SK-N-SH (cell line): ENCODE measurements around the gene ATP2B2. TPM values are rescaled to one million over a fixed set of nuclear protein-coding genes. Genes with fewer than 3 reads are reported as not detected.

Experiments used
- CTCF ChIA-PET: fragments of 300-600, 350-600 bp; formaldehyde crosslinking; extraction: SDS; loops from one replicate; lab custom pipeline; 2021; lab: Yijun Ruan, JAX
- POLR2A ChIA-PET: fragments of 350-600 bp; sonication (Branson Sonifier 250); formaldehyde crosslinking; extraction: SDS; loops from one replicate; lab custom pipeline; 2020; ENCODE audit warnings: antibody characterized with exemption, inconsistent platforms; lab: Yijun Ruan, JAX
- DNase-seq: peaks from one replicate; pipeline ENCODE4 v3.0.0; 2012
- H2AFZ ChIP-seq: fragments of 200-600 bp; sonication (generic); 2 replicates; pipeline ENCODE4 v1.8.1; 2016; ENCODE audit warnings: antibody characterized with exemption, mild to moderate bottlenecking, low read depth
- H3F3A ChIP-seq: fragments of 200-600 bp; sonication (generic); replicated peaks from 2 replicates; pipeline ENCODE3; 2016; ENCODE audit warnings: antibody characterized with exemption, mild to moderate bottlenecking; ENCODE audit not compliant: insufficient read depth
- H3K27ac ChIP-seq, 2 experiments: fragments of 200-500 bp in 1 of 2; fragments of 200-600 bp in 1 of 2; sonication (Bioruptor generic) in 1 of 2; sonication (generic), shearing (Covaris generic) in 1 of 2; 2 replicates each; pipeline versions ENCODE4 v1.5.1 to v1.6.1; 2014 to 2016; ENCODE audit warnings: low read depth in 2 of 2, inconsistent platforms in 1 of 2, low read length in 1 of 2, mild to moderate bottlenecking in 1 of 2, mixed read lengths in 1 of 2
- H3K27me3 ChIP-seq: fragments of 200-600 bp; sonication (generic), shearing (Covaris generic); 2 replicates; pipeline ENCODE4 v1.6.1; 2016; ENCODE audit warnings: mixed run types; ENCODE audit not compliant: insufficient read depth
- H3K36me3 ChIP-seq, 2 experiments: fragments of 200-500 bp in 1 of 2; fragments of 200-600 bp in 1 of 2; sonication (Bioruptor generic) in 1 of 2; sonication (generic) in 1 of 2; replicated peaks in 1 of 2; 2 replicates each; pipeline versions ENCODE3 to v1.5.1; 2014 to 2016; ENCODE audit warnings: low read length in 1 of 2, mild to moderate bottlenecking in 1 of 2; ENCODE audit not compliant: insufficient read depth in 2 of 2, control insufficient read depth in 1 of 2
- H3K4me1 ChIP-seq, 2 experiments: fragments of 200-500 bp in 1 of 2; fragments of 200-600 bp in 1 of 2; sonication (Bioruptor generic) in 1 of 2; sonication (generic), shearing (Covaris generic) in 1 of 2; 2 replicates each; pipeline versions ENCODE4 v1.5.1 to v1.6.1; 2014 to 2016; ENCODE audit warnings: low read depth in 1 of 2, low read length in 1 of 2, mixed run types in 1 of 2; ENCODE audit not compliant: insufficient read depth in 2 of 2, control insufficient read depth in 1 of 2
- H3K4me2 ChIP-seq: fragments of 200-600 bp; sonication (generic), shearing (Covaris generic); 2 replicates; pipeline ENCODE4 v1.6.1; 2017; ENCODE audit warnings: mixed run types
- H3K4me3 ChIP-seq, 2 experiments: fragments of 200-500 bp in 1 of 2; fragments of 200-600 bp in 1 of 2; sonication (Bioruptor generic) in 1 of 2; sonication (generic), shearing (Covaris generic) in 1 of 2; 2 replicates each; pipeline versions ENCODE4 v1.5.1 to v1.8.1; 2014 to 2016; ENCODE audit warnings: low read depth in 2 of 2, inconsistent platforms in 1 of 2, low read length in 1 of 2, mild to moderate bottlenecking in 1 of 2, mixed read lengths in 1 of 2, moderate library complexity in 1 of 2
- H3K79me2 ChIP-seq: fragments of 200-600 bp; sonication (generic); 2 replicates; pipeline ENCODE4 v1.8.1; 2017; ENCODE audit warnings: mild to moderate bottlenecking; ENCODE audit not compliant: insufficient read depth
- H3K9ac ChIP-seq: fragments of 200-600 bp; sonication (generic); 2 replicates; pipeline ENCODE4 v1.6.1; 2017; ENCODE audit warnings: mixed run types
- H3K9me2 ChIP-seq: fragments of 200-600 bp; sonication (generic); 2 replicates; pipeline ENCODE4 v1.6.1; 2017; ENCODE audit warnings: mixed run types
- H3K9me3 ChIP-seq: fragments of 200-600 bp; sonication (generic); 2 replicates; pipeline ENCODE4 v1.6.1; 2017; ENCODE audit warnings: mixed run types, mild to moderate bottlenecking, moderate library complexity
- H4K20me1 ChIP-seq: fragments of 200-600 bp; sonication (generic); 2 replicates; pipeline ENCODE4 v1.6.1; 2017; ENCODE audit warnings: mild to moderate bottlenecking, mixed run types; ENCODE audit not compliant: insufficient read depth
- CHD2 ChIP-seq: fragments of 150-350 bp; IDR thresholded peaks from 2 replicates; pipeline ENCODE4 v1.6.1; 2018; ENCODE audit warnings: low read length; ENCODE audit not compliant: partially characterized antibody
- ELF1 ChIP-seq: IDR thresholded peaks from 2 replicates; pipeline ENCODE4 v1.4.0; 2012
- GABPA ChIP-seq: IDR thresholded peaks from 2 replicates; pipeline ENCODE4 v1.4.0; 2012; ENCODE audit warnings: low read depth, mild to moderate bottlenecking
- GATA2 ChIP-seq: sonication (generic); formaldehyde crosslinking; IDR thresholded peaks from 2 replicates; pipeline ENCODE4 v1.5.0; 2020; ENCODE audit warnings: mild to moderate bottlenecking, missing genetic modification reagents
- NFIC ChIP-seq: IDR thresholded peaks from 2 replicates; pipeline ENCODE4 v1.4.0; 2012; ENCODE audit warnings: borderline replicate concordance
- RAD21 ChIP-seq: IDR thresholded peaks from 2 replicates; pipeline ENCODE4 v1.6.1; 2012; ENCODE audit warnings: mild to moderate bottlenecking, low read length
- RXRA ChIP-seq: IDR thresholded peaks from 2 replicates; pipeline ENCODE4 v1.4.0; 2012; ENCODE audit warnings: low read depth, mild to moderate bottlenecking, borderline replicate concordance
- SMC3 ChIP-seq: IDR thresholded peaks from 2 replicates; pipeline ENCODE4 v1.6.1; 2012; ENCODE audit warnings: low read depth, low read length, improper control_type of control experiment
- TAF1 ChIP-seq: IDR thresholded peaks from 2 replicates; pipeline ENCODE4 v1.6.1; 2012; ENCODE audit warnings: low read depth, mild to moderate bottlenecking, low read length, moderate library complexity, borderline replicate concordance
- WGBS: methylation state at CpG from one replicate; pipeline ENCODE4 v1.1.6; 2017; ENCODE audit warnings: low lambda C conversion rate; 5-methylcytosine and 5-hydroxymethylcytosine counted together
- polyA plus RNA-seq, 3 experiments: library from polyadenylated mRNA; depleted of rRNA; stranded (reverse); fragments of >200 nt; gene quantifications; 2 replicates each; pipeline ENCODE4 v1.2.3, GENCODE V29; 2012
- TF ChIP-seq, protein P1 (sequence below): IDR thresholded peaks from 2 replicates; pipeline ENCODE4 v1.4.0; 2012; ENCODE audit warnings: low read depth, borderline replicate concordance
- TF ChIP-seq, protein P2 (sequence below): fragments of 150-350 bp; IDR thresholded peaks from 2 replicates; pipeline ENCODE4 v1.6.1; 2016; ENCODE audit warnings: mild to moderate bottlenecking, low read depth, low read length
- TF ChIP-seq, protein P3 (sequence below): IDR thresholded peaks from 2 replicates; pipeline ENCODE4; 2012
- TF ChIP-seq, protein P4 (sequence below): IDR thresholded peaks from 2 replicates; pipeline ENCODE4 v1.4.0; 2012; ENCODE audit warnings: low read depth, borderline replicate concordance
- TF ChIP-seq, protein P5 (sequence below): fragments of 200-600 bp; sonication (generic); IDR thresholded peaks from 2 replicates; pipeline ENCODE4 v1.6.1; 2017; ENCODE audit warnings: antibody characterized with exemption, mild to moderate bottlenecking, moderate library complexity

ATP2B2 gene
- polyA plus RNA-seq, 1 of the 3 experiments (the other 2 are of a cell fraction): 0.15 TPM

DNA sequence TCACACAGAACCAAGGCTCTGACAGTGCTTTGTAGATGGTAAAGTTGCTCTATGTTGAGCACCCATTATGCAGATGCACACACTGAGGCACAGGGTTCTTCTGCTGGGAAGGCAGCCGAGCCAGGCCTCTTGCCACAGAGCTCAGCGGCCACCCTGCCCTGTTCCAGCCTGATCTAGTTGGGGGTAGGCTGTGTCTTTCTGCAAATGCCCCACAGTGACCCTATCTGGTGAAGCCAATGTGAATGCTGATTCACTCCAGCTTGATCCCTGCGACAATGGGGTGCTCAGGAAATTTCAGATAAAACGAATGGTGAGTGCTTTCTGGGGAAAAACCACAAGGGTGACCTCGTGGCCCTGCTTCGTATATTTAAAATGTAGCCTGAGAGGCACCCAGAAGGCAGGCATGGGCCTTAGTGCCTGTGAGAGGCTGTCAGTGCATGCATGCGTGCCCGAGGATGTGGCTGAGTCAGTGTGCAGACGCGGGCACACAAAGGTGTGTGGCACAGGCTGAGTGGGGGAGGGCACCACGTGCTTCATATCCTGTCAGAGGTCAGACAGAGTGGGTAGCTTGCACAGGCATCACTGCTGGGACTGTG, 85.7 kb downstream of the ATP2B2 start:
- Histone ChIP-seq H3K27ac (no peak overlapping the region), H3K9me2 (no peaks in the 10 kb centered on the region), H3K4me1 (no peaks in the 10 kb centered on the region), H3K9ac (no peak overlapping the region), H3F3A (no peaks in the 10 kb centered on the region), H4K20me1 (no peaks in the 10 kb centered on the region), H3K9me3 (no peaks in the 10 kb centered on the region), H3K36me3 (no peaks in the 10 kb centered on the region), H2AFZ (no peak overlapping the region), H3K27me3 (no peaks in the 10 kb centered on the region; the same call in 1 of the 2 replicates), H3K4me2 (no peak overlapping the region), H3K4me3 (no peak overlapping the region), H3K79me2 (no peaks in the 10 kb centered on the region)
- 46% methylated on average over 9 of the region's 11 CpGs for WGBS
- TF ChIP-seq SMC3: no peak
- no peak for TF ChIP-seq GATA2
- TF ChIP-seq TAF1: no peak
- TF ChIP-seq, protein P1, sequence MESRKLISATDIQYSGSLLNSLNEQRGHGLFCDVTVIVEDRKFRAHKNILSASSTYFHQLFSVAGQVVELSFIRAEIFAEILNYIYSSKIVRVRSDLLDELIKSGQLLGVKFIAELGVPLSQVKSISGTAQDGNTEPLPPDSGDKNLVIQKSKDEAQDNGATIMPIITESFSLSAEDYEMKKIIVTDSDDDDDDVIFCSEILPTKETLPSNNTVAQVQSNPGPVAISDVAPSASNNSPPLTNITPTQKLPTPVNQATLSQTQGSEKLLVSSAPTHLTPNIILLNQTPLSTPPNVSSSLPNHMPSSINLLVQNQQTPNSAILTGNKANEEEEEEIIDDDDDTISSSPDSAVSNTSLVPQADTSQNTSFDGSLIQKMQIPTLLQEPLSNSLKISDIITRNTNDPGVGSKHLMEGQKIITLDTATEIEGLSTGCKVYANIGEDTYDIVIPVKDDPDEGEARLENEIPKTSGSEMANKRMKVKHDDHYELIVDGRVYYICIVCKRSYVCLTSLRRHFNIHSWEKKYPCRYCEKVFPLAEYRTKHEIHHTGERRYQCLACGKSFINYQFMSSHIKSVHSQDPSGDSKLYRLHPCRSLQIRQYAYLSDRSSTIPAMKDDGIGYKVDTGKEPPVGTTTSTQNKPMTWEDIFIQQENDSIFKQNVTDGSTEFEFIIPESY: no peak
- TF ChIP-seq ELF1: no peak
- TF ChIP-seq NFIC: no peak
- TF ChIP-seq, protein P2, sequence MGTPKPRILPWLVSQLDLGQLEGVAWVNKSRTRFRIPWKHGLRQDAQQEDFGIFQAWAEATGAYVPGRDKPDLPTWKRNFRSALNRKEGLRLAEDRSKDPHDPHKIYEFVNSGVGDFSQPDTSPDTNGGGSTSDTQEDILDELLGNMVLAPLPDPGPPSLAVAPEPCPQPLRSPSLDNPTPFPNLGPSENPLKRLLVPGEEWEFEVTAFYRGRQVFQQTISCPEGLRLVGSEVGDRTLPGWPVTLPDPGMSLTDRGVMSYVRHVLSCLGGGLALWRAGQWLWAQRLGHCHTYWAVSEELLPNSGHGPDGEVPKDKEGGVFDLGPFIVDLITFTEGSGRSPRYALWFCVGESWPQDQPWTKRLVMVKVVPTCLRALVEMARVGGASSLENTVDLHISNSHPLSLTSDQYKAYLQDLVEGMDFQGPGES: no peak
- no peak for TF ChIP-seq GABPA
- TF ChIP-seq, protein P3, sequence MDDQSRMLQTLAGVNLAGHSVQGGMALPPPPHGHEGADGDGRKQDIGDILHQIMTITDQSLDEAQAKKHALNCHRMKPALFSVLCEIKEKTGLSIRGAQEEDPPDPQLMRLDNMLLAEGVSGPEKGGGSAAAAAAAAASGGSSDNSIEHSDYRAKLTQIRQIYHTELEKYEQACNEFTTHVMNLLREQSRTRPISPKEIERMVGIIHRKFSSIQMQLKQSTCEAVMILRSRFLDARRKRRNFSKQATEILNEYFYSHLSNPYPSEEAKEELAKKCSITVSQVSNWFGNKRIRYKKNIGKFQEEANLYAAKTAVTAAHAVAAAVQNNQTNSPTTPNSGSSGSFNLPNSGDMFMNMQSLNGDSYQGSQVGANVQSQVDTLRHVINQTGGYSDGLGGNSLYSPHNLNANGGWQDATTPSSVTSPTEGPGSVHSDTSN: no peak
- TF ChIP-seq, protein P4, sequence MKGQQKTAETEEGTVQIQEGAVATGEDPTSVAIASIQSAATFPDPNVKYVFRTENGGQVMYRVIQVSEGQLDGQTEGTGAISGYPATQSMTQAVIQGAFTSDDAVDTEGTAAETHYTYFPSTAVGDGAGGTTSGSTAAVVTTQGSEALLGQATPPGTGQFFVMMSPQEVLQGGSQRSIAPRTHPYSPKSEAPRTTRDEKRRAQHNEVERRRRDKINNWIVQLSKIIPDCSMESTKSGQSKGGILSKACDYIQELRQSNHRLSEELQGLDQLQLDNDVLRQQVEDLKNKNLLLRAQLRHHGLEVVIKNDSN: no peak
- TF ChIP-seq CHD2: no peak
- ChIA-PET POLR2A (no interaction called here), CTCF (interaction anchor here (1.0 to 9.7 kb wide), 4 partner anchors 12 to 320 kb away, joined by 3 to 133 read pairs (median 5); no protein-coding TSS in a partner anchor)
- no peak for DNase-seq

DNA sequence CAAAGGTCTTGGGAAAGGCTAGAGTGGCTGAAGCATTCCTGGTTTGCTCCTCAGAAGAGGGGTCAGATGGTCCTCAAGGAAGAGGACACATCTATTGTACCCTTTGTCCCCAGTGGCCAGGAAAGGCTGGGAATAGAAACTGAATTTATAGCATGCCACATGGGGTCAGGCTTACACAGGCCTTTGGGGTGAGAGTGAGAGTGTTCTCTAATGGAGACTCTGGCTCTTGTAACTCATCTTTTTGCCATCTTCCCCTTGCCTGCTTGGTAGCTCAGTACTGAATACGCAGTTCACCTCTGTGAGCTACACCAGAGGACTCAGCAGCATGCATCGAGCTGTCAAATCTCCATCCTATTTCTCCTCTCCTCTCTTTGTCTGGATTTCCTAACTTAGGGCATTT, 87.5 kb downstream of the ATP2B2 start:
- POLR2A ChIA-PET: no interaction called here
- H4K20me1 ChIP-seq: no peaks in the 10 kb centered on the region
- no peaks in the 10 kb centered on the region for H3K9me3 ChIP-seq
- WGBS: 40% methylated on average over 2 of the region's 2 CpGs
- no peak overlapping the region for H3K4me3 ChIP-seq
- H3K4me1 ChIP-seq: no peaks in the 10 kb centered on the region
- H3K27me3 ChIP-seq: no peaks in the 10 kb centered on the region; the same call in 1 of the 2 replicates
- no peak overlapping the region for H3K27ac ChIP-seq
- H3K79me2 ChIP-seq: no peaks in the 10 kb centered on the region
- TF ChIP-seq TAF1: no peak
- TF ChIP-seq, protein P5, sequence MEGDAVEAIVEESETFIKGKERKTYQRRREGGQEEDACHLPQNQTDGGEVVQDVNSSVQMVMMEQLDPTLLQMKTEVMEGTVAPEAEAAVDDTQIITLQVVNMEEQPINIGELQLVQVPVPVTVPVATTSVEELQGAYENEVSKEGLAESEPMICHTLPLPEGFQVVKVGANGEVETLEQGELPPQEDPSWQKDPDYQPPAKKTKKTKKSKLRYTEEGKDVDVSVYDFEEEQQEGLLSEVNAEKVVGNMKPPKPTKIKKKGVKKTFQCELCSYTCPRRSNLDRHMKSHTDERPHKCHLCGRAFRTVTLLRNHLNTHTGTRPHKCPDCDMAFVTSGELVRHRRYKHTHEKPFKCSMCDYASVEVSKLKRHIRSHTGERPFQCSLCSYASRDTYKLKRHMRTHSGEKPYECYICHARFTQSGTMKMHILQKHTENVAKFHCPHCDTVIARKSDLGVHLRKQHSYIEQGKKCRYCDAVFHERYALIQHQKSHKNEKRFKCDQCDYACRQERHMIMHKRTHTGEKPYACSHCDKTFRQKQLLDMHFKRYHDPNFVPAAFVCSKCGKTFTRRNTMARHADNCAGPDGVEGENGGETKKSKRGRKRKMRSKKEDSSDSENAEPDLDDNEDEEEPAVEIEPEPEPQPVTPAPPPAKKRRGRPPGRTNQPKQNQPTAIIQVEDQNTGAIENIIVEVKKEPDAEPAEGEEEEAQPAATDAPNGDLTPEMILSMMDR: peak; percentile 32
- peak; percentile 73; the same call in 1 of the 2 replicates for TF ChIP-seq SMC3
- TF ChIP-seq RAD21: peak; percentile 91
- no peak for TF ChIP-seq RXRA
- no peaks in the 10 kb centered on the region for H3K36me3 ChIP-seq
- H3K9me2 ChIP-seq: no peaks in the 10 kb centered on the region
- H3K4me2 ChIP-seq: no peak overlapping the region
- no peak overlapping the region for H2AFZ ChIP-seq
- H3F3A ChIP-seq: no peaks in the 10 kb centered on the region
- CTCF ChIA-PET: interaction anchor here (0.5 to 9.7 kb wide), 37 partner anchors 8 to 343 kb away, joined by 3 to 133 read pairs (median 4); no protein-coding TSS in a partner anchor
- peak; percentile 78 for DNase-seq
- no peak overlapping the region for H3K9ac ChIP-seq
